GM12872 (cell line): Measurements from ENCODE around the gene TMEM95.
A peak's percentile ranks its signal among the peaks of the same experiment; 100 is the strongest.

Source experiments
- CTCF ChIP-seq: IDR thresholded peaks from 3 replicates; pipeline ENCODE4 v1.5.1; 2011; ENCODE audit warnings: low read depth, mild to moderate bottlenecking, low read length, moderate library complexity; ENCODE audit not compliant: insufficient read depth

TMEM95 gene

GRCh38 chr17:7347630-7348477, 7.1 kb upstream of the TMEM95 start:
- TF ChIP-seq CTCF = no peak

GRCh38 chr17:7348478-7349242, 6.3 kb upstream of the TMEM95 start:
- no peak for TF ChIP-seq CTCF

GRCh38 chr17:7351665-7352502, 3.1 kb upstream of the TMEM95 start, which contains the start of gene KCTD11:
Gene KCTD11 (plus strand): TSS chr17:7352162.
- TF ChIP-seq CTCF = peak; percentile 74; the same call in 2 of the 3 replicates

GRCh38 chr17:7352503-7352889, 2.5 kb upstream of the TMEM95 start:
- no peak; the same call in 2 of the 3 replicates for TF ChIP-seq CTCF

GRCh38 chr17:7352910-7353635, 1.9 kb upstream of the TMEM95 start:
- no peak for TF ChIP-seq CTCF

- TF ChIP-seq CTCF = no peak
These were observed 603 bp upstream of the TMEM95 start for GRCh38 chr17:7354262-7354843.
